Kidney epithelial cell (primary cell): ENCODE data around the gene CXCL3. TPM values are rescaled to one million over a fixed set of nuclear protein-coding genes. Genes with fewer than 3 reads are reported as not detected.

Experiments used
- DNase-seq: peaks from one replicate; pipeline ENCODE4 v3.0.0-alpha.2; 2010; ENCODE audit warnings: low read depth
- H3K27me3 ChIP-seq: 2 replicates; pipeline ENCODE4 v1.6.0; 2011; ENCODE audit warnings: low read length; ENCODE audit not compliant: control insufficient read depth, insufficient read depth
- H3K36me3 ChIP-seq: 2 replicates; pipeline ENCODE4 v1.5.1; 2011; ENCODE audit warnings: low read length; ENCODE audit not compliant: control insufficient read depth, insufficient read depth
- H3K4me3 ChIP-seq: 2 replicates; pipeline ENCODE4 v1.5.1; 2011; ENCODE audit warnings: low read depth, mild to moderate bottlenecking, control low read depth, low read length
- total RNA-seq: library from RNA; depleted of rRNA; stranded (reverse); fragments of >200 nt; gene quantifications from 2 replicates; pipeline ENCODE4 v1.2.3, GENCODE V29; 2015
- TF ChIP-seq, protein P1 (sequence below): IDR thresholded peaks from 2 replicates; pipeline ENCODE4 v1.5.1; 2011; ENCODE audit warnings: mild to moderate bottlenecking, moderate library complexity, low read length, control low read depth, inconsistent platforms; ENCODE audit not compliant: insufficient read depth, poor library complexity, severe bottlenecking

The CXCL3 gene
- total RNA-seq, 1 donor from 2014 or later, result 5.3 TPM

DNA sequence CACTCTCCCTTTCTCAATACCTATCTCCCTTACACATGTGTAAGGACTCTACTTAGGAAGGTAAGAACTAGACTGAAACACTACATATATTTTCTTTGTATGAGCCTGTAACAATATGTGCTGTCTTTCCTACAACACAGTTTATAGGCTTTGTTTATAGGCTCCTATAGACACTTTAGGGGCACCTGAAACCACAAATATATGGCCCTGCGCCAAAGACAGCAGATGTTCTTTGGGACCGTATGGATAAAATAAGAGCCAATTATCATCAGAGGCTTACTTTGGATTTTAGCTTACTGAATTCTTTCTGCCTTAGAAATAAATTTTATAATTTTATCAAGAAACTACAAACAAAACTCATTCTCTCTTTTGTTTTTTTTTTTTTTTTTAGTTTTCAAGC is 16.6 kb upstream of the CXCL3 start:
- Histone ChIP-seq H3K36me3 (no peaks in the 10 kb centered on the region), H3K4me3 (no peak overlapping the region), H3K27me3 (no peaks in the 10 kb centered on the region)
- no peak for DNase-seq
- TF ChIP-seq, protein P1, sequence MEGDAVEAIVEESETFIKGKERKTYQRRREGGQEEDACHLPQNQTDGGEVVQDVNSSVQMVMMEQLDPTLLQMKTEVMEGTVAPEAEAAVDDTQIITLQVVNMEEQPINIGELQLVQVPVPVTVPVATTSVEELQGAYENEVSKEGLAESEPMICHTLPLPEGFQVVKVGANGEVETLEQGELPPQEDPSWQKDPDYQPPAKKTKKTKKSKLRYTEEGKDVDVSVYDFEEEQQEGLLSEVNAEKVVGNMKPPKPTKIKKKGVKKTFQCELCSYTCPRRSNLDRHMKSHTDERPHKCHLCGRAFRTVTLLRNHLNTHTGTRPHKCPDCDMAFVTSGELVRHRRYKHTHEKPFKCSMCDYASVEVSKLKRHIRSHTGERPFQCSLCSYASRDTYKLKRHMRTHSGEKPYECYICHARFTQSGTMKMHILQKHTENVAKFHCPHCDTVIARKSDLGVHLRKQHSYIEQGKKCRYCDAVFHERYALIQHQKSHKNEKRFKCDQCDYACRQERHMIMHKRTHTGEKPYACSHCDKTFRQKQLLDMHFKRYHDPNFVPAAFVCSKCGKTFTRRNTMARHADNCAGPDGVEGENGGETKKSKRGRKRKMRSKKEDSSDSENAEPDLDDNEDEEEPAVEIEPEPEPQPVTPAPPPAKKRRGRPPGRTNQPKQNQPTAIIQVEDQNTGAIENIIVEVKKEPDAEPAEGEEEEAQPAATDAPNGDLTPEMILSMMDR, result no peak

DNA sequence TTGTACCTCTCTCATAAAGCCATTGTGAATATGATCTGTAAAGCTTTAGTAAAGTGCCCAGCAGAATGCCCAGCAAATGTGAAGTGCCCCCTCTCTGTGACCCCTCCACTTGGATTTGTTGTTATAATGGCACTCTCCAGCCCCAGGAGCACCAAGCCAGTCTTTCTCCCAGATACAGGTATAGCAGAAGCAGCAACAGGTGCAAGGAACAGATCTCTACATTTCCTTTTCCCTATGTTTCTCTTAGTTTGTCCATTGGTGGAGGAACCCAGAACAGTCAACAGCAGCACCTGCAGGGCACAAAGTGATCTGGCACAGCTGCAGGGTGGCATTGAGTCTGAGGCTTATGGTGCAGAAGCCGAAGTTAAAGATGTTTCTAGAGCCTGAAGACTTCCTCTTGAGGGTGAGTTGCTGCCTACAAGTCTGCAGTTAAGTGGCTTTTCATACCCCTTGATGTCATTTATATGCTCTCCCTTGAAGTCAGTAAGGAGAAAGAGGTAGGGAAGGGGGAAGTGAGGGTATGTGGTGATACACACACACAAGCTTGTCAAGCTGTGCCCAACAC is 16.1 kb upstream of the CXCL3 start:
- no peak for DNase-seq
- TF ChIP-seq, protein P1, result no peak
- no peak overlapping the region for H3K4me3 ChIP-seq
- no peaks in the 10 kb centered on the region for H3K36me3 ChIP-seq
- H3K27me3 ChIP-seq, result no peaks in the 10 kb centered on the region

DNA sequence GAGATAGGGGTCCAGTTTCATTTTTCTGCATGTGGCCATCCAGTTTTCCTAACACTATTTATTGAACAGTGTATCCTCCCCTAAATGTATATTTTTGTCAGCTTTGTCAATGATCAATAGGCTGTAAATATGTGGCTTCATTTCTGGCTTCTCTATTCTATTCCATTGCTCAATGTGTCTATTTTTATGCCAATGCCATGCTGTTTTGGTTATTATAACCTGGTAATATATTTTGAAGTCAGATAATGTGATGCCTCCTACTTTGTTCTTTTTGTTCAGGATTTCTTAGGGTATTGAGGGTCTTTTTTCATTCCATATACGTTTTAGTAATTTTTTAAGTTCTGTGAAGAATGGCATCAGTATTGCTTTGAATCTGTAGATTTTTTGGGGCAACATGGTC is 8.7 kb upstream of the CXCL3 start:
- Histone ChIP-seq H3K36me3 (no peaks in the 10 kb centered on the region), H3K4me3 (no peak overlapping the region), H3K27me3 (no peaks in the 10 kb centered on the region)
- DNase-seq, result no peak
- TF ChIP-seq, protein P1, result no peak

DNA sequence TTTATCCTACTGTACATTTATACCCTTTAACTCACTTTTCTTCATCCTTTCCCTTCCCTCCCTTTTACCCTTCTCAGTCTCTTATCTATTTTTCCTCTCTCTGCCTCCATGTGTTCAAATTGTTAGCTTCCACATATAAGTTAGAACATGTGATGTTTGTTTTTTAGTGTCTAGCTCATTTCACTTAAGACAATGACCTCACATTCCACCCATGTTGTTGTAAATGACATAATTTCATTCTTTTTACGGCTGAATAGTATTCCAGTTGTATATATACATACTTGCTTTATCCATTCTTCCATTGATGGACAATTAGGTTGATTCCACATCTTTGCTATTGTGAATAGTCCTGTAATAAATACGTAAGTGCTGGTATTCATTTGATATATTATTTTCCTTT is 7.3 kb upstream of the CXCL3 start:
- Histone ChIP-seq H3K27me3 (no peaks in the 10 kb centered on the region), H3K4me3 (no peak overlapping the region), H3K36me3 (no peaks in the 10 kb centered on the region)
- DNase-seq, result no peak
- TF ChIP-seq, protein P1, result no peak

- TF ChIP-seq, protein P1, result no peak
- Histone ChIP-seq H3K27me3 (no peaks in the 10 kb centered on the region), H3K4me3 (no peak overlapping the region), H3K36me3 (no peaks in the 10 kb centered on the region)
- no peak for DNase-seq
Observed at GRCh38 chr4:74045247-74045646, 6.8 kb upstream of the CXCL3 start.

- H3K27me3 ChIP-seq, result no peaks in the 10 kb centered on the region
- H3K4me3 ChIP-seq, result no peak overlapping the region
- no peaks in the 10 kb centered on the region for H3K36me3 ChIP-seq
- no peak for DNase-seq
- TF ChIP-seq, protein P1, result no peak
Observed at GRCh38 chr4:74044677-74045076, 6.2 kb upstream of the CXCL3 start.
